HG03457 (cell line): ENCODE measurements around the gene LCE3A.

Source experiments
- ATAC-seq: cut with Tn5 transposase; IDR thresholded peaks from one replicate; pipeline ENCODE4 v1.9.1; 2021; ENCODE audit warnings: moderate number of reproducible peaks; ENCODE audit not compliant: unreplicated experiment

LCE3A gene

GRCh38 chr1:152577168-152577567 is 45.7 kb downstream of the LCE3A start:
- no peak for ATAC-seq
